BE2C (cell line): ENCODE results near the gene LYPD8.

Source experiments
- DNase-seq: peaks from one replicate; pipeline ENCODE4 v3.0.0-alpha.2; 2020
- H3K27me3 ChIP-seq: fragments of 250-450 bp; sonication (Bioruptor Pico); 2 replicates; pipeline ENCODE4 v1.5.1; 2020; ENCODE audit warnings: mild to moderate bottlenecking
- H3K36me3 ChIP-seq: fragments of 250-450 bp; sonication (Bioruptor Pico); 2 replicates; pipeline ENCODE4 v1.5.1; 2020; ENCODE audit warnings: mild to moderate bottlenecking
- H3K4me1 ChIP-seq: fragments of 250-450 bp; sonication (Bioruptor Pico); 2 replicates; pipeline ENCODE4 v1.5.1; 2020
- H3K4me3 ChIP-seq: 2 replicates; pipeline ENCODE4 v1.5.1; 2011; ENCODE audit warnings: low read depth, low read length
- H3K9me3 ChIP-seq: fragments of 250-450 bp; sonication (Bioruptor Pico); 2 replicates; pipeline ENCODE4 v1.5.1; 2020
- CTCF ChIP-seq: IDR thresholded peaks from 2 replicates; pipeline ENCODE4 v1.5.1; 2012; ENCODE audit warnings: mild to moderate bottlenecking, low read depth, low read length

The LYPD8 gene

GRCh38 chr1:248753708-248754280 lies 1.8 kb downstream of the LYPD8 start:
- no peak for TF ChIP-seq CTCF
- no peaks in the 10 kb centered on the region for H3K4me1 ChIP-seq
- no peak for DNase-seq
- H3K9me3 ChIP-seq: peaks cover 5% of the 10 kb centered on the region
- H3K4me3 ChIP-seq: no peak overlapping the region
- H3K36me3 ChIP-seq: no peaks in the 10 kb centered on the region
- H3K27me3 ChIP-seq: no peaks in the 10 kb centered on the region

- H3K4me1 ChIP-seq: no peaks in the 10 kb centered on the region
- H3K36me3 ChIP-seq: no peaks in the 10 kb centered on the region
- no peaks in the 10 kb centered on the region for H3K27me3 ChIP-seq
- peaks cover 5% of the 10 kb centered on the region for H3K9me3 ChIP-seq
- TF ChIP-seq CTCF: no peak
- no peak overlapping the region for H3K4me3 ChIP-seq
- no peak for DNase-seq
Observed at GRCh38 chr1:248753029-248753594, 2.4 kb downstream of the LYPD8 start.

GRCh38 chr1:248752161-248753028 lies 3.2 kb downstream of the LYPD8 start:
- H3K4me1 ChIP-seq: no peaks in the 10 kb centered on the region
- H3K36me3 ChIP-seq: no peaks in the 10 kb centered on the region
- H3K4me3 ChIP-seq: no peak overlapping the region
- DNase-seq: no peak
- H3K27me3 ChIP-seq: no peaks in the 10 kb centered on the region
- H3K9me3 ChIP-seq: peaks cover 5% of the 10 kb centered on the region
- TF ChIP-seq CTCF: no peak

GRCh38 chr1:248751635-248752034 lies 3.9 kb downstream of the LYPD8 start:
- Histone ChIP-seq H3K27me3 (no peaks in the 10 kb centered on the region), H3K36me3 (no peaks in the 10 kb centered on the region), H3K4me1 (no peaks in the 10 kb centered on the region), H3K4me3 (no peak overlapping the region), H3K9me3 (peaks cover 5% of the 10 kb centered on the region)
- no peak for DNase-seq
- TF ChIP-seq CTCF: no peak

GRCh38 chr1:248751142-248751541 lies 4.4 kb downstream of the LYPD8 start:
- TF ChIP-seq CTCF: no peak
- H3K36me3 ChIP-seq: no peaks in the 10 kb centered on the region
- H3K4me3 ChIP-seq: no peak overlapping the region
- DNase-seq: no peak
- peaks cover 5% of the 10 kb centered on the region for H3K9me3 ChIP-seq
- H3K4me1 ChIP-seq: no peaks in the 10 kb centered on the region
- no peaks in the 10 kb centered on the region for H3K27me3 ChIP-seq

- Histone ChIP-seq H3K27me3 (no peaks in the 10 kb centered on the region; the same call in 1 of the 2 replicates), H3K36me3 (no peaks in the 10 kb centered on the region), H3K9me3 (peaks cover 5% of the 10 kb centered on the region), H3K4me1 (no peaks in the 10 kb centered on the region), H3K4me3 (no peak overlapping the region)
- DNase-seq: no peak
- TF ChIP-seq CTCF: no peak
Observed at GRCh38 chr1:248750496-248750895, 5.1 kb downstream of the LYPD8 start.
